Suprapubic skin (tissue), 4 donors: ENCODE results near the gene ANAPC13.

Source experiments
- EP300 ChIP-seq: sonication (generic); formaldehyde crosslinking; IDR thresholded peaks from one replicate; pipeline ENCODE4 v1.6.1; 2017; ENCODE audit warnings: antibody characterized with exemption
- POLR2A ChIP-seq, 2 donors: fragments of 450-650 bp; IDR thresholded peaks; one replicate each; pipeline ENCODE4 v1.6.1; 2017; ENCODE audit warnings: antibody characterized with exemption in 2 of 2, mild to moderate bottlenecking in 2 of 2, moderate library complexity in 2 of 2
- POLR2AphosphoS5 ChIP-seq, 3 donors: sonication (generic); formaldehyde crosslinking; IDR thresholded peaks; one replicate each; pipeline ENCODE4 v1.6.1; 2017; ENCODE audit warnings: antibody characterized with exemption in 3 of 3
- TF ChIP-seq, protein P1 (sequence below), 2 donors: fragments of 200-600 bp in 1 of 2; fragments of 450-650 bp in 1 of 2; sonication (generic) in 1 of 2; IDR thresholded peaks; one replicate each; pipeline ENCODE4 v1.5.1; 2016 to 2019; ENCODE audit warnings: antibody characterized with exemption in 2 of 2, mild to moderate bottlenecking in 1 of 2, moderate library complexity in 1 of 2

- TF ChIP-seq, protein P1, sequence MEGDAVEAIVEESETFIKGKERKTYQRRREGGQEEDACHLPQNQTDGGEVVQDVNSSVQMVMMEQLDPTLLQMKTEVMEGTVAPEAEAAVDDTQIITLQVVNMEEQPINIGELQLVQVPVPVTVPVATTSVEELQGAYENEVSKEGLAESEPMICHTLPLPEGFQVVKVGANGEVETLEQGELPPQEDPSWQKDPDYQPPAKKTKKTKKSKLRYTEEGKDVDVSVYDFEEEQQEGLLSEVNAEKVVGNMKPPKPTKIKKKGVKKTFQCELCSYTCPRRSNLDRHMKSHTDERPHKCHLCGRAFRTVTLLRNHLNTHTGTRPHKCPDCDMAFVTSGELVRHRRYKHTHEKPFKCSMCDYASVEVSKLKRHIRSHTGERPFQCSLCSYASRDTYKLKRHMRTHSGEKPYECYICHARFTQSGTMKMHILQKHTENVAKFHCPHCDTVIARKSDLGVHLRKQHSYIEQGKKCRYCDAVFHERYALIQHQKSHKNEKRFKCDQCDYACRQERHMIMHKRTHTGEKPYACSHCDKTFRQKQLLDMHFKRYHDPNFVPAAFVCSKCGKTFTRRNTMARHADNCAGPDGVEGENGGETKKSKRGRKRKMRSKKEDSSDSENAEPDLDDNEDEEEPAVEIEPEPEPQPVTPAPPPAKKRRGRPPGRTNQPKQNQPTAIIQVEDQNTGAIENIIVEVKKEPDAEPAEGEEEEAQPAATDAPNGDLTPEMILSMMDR (IDR thresholded peaks at IDR 0.05), result no peak
- TF ChIP-seq POLR2AphosphoS5 (IDR thresholded peaks at IDR 0.05), result no peak
- no peak for TF ChIP-seq EP300
- no peak for TF ChIP-seq POLR2A (IDR thresholded peaks at IDR 0.05)
Observed at GRCh38 chr3:134496471-134497071, 10.8 kb upstream of the ANAPC13 start.
